Loucy (cell line): ENCODE data around the gene SLCO6A1.
"Not testable (repeated sequence)": the region's sequence is repeated elsewhere in the genome, so short reads cannot be mapped to it uniquely, and the experiment has no call there.

Experiments used
- H2AFZ ChIP-seq: fragments of 200-600 bp; sonication (generic); 2 replicates; pipeline ENCODE4 v1.6.0; 2016; ENCODE audit warnings: antibody characterized with exemption, mild to moderate bottlenecking, low read length, moderate library complexity
- H3F3A ChIP-seq: fragments of 200-600 bp; 2 replicates; pipeline ENCODE4 v1.6.0; 2016; ENCODE audit warnings: antibody characterized with exemption, low read depth, mild to moderate bottlenecking
- H3K27me3 ChIP-seq: fragments of 200-600 bp; sonication (generic); 2 replicates; pipeline ENCODE4 v1.6.1; 2014; ENCODE audit warnings: low read length, mild to moderate bottlenecking; ENCODE audit not compliant: insufficient read depth, poor library complexity, severe bottlenecking
- H3K36me3 ChIP-seq: fragments of 200-600 bp; sonication (generic); 2 replicates; pipeline ENCODE4 v1.6.1; 2016; ENCODE audit warnings: low read length; ENCODE audit not compliant: insufficient read depth
- H3K4me1 ChIP-seq: fragments of 200-600 bp; sonication (generic); 2 replicates; pipeline ENCODE4 v1.5.1; 2014; ENCODE audit warnings: low read length, mild to moderate bottlenecking; ENCODE audit not compliant: insufficient read depth, poor library complexity, severe bottlenecking
- H3K4me2 ChIP-seq: fragments of 200-600 bp; sonication (generic); 2 replicates; pipeline ENCODE4 v1.6.0; 2014; ENCODE audit warnings: antibody characterized with exemption, low read length, low read depth, mild to moderate bottlenecking; ENCODE audit not compliant: poor library complexity, severe bottlenecking
- H3K4me3 ChIP-seq: fragments of 200-600 bp; sonication (generic); 2 replicates; pipeline ENCODE4 v1.5.1; 2014; ENCODE audit warnings: low read length, mild to moderate bottlenecking, mixed read lengths; ENCODE audit not compliant: poor library complexity, severe bottlenecking
- H3K79me2 ChIP-seq: fragments of 200-600 bp; sonication (generic); 2 replicates; pipeline ENCODE4 v1.6.1; 2014; ENCODE audit warnings: low read length; ENCODE audit not compliant: insufficient read depth
- H3K9ac ChIP-seq: fragments of 200-600 bp; sonication (generic); 2 replicates; pipeline ENCODE4 v1.6.0; 2014; ENCODE audit warnings: mild to moderate bottlenecking, low read depth, low read length, moderate library complexity; ENCODE audit not compliant: poor library complexity, severe bottlenecking
- H3K9me2 ChIP-seq: fragments of 200-600 bp; sonication (generic); replicated peaks from 2 replicates; pipeline ENCODE4 v1.6.1; 2016; ENCODE audit warnings: low read depth, low read length, mixed read lengths
- H3K9me3 ChIP-seq: fragments of 200-600 bp; sonication (generic); 2 replicates; pipeline ENCODE4 v1.6.1; 2014; ENCODE audit warnings: mild to moderate bottlenecking, antibody characterized with exemption, low read length, low read depth; ENCODE audit not compliant: insufficient read depth
- H4K20me1 ChIP-seq: fragments of 200-600 bp; sonication (generic); 2 replicates; pipeline ENCODE4 v1.6.0; 2014; ENCODE audit warnings: antibody characterized with exemption, low read length, mild to moderate bottlenecking; ENCODE audit not compliant: insufficient read depth, poor library complexity, severe bottlenecking
- CTCF ChIP-seq: fragments of 200-600 bp; sonication (generic); conservative IDR thresholded peaks from 2 replicates; pipeline ENCODE4 v1.5.1; 2014; ENCODE audit warnings: mild to moderate bottlenecking, antibody characterized with exemption, low read length
- EZH2phosphoT487 ChIP-seq: fragments of 200-600 bp; IDR thresholded peaks from 2 replicates; pipeline ENCODE4 v1.6.1; 2018; ENCODE audit warnings: antibody characterized with exemption, mild to moderate bottlenecking, moderate library complexity, borderline replicate concordance

Gene SLCO6A1

GRCh38 chr5:102511666-102512065 is 12.9 kb upstream of the SLCO6A1 start:
- Histone ChIP-seq H3K4me1 (no peaks in the 10 kb centered on the region), H3K9me2 (no peaks in the 10 kb centered on the region), H2AFZ (no peak overlapping the region), H3K27me3 (no peaks in the 10 kb centered on the region), H3K9ac (no peak overlapping the region), H3K4me2 (no peak overlapping the region), H3K9me3 (no peaks in the 10 kb centered on the region), H3F3A (no peaks in the 10 kb centered on the region), H3K4me3 (no peak overlapping the region), H3K79me2 (no peaks in the 10 kb centered on the region), H3K36me3 (no peaks in the 10 kb centered on the region), H4K20me1 (no peaks in the 10 kb centered on the region)
- no peak for TF ChIP-seq CTCF
- TF ChIP-seq EZH2phosphoT487: no peak

DNA sequence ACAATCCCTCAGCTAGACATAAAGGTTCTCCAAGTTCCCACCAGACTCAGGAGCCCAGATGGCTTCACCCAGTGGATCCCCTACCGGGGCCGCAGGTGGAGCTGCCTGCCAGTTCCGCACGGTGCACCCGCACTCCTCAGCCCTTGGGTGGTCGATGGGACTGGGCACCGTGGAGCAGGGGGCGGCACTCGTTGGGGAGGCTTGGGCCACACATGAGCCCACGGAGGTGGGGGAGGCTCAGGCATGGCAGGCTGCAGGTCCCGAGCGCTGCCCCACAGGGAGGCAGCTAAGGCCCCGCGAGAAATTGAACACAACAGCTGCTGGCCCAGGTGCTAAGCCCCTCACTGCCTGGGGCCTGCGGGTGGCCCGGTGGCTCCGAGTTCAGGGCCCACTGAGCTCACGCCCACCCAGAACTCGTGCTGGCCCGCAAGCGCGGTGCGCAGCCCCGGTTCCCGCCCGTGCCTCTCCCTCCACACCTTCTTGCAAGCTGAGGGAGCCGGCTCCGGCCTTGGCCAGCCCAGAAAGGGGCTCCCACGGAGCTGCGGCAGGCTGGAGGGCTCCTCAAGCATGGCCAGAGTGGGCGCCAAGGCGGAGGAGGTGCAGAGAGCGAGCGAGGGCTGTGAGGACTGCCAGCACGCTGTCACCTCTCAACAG is 7.4 kb downstream of the SLCO6A1 start:
- H3K4me3 ChIP-seq, H3K79me2 ChIP-seq, H2AFZ ChIP-seq, H3K27me3 ChIP-seq, H3K36me3 ChIP-seq, H3F3A ChIP-seq, H3K9me2 ChIP-seq, H3K4me1 ChIP-seq, H3K9ac ChIP-seq, H4K20me1 ChIP-seq, H3K9me3 ChIP-seq, H3K4me2 ChIP-seq: not testable (repeated sequence)

- TF ChIP-seq CTCF (no peak), EZH2phosphoT487 (no peak)
- Histone ChIP-seq H4K20me1 (no peaks in the 10 kb centered on the region), H3K79me2 (no peaks in the 10 kb centered on the region), H3K27me3 (no peaks in the 10 kb centered on the region), H2AFZ (no peak overlapping the region), H3K36me3 (no peaks in the 10 kb centered on the region), H3K4me1 (no peaks in the 10 kb centered on the region), H3K4me3 (no peak overlapping the region), H3K9me2 (no peaks in the 10 kb centered on the region), H3K9ac (no peak overlapping the region), H3K4me2 (no peak overlapping the region), H3F3A (no peaks in the 10 kb centered on the region), H3K9me3 (no peaks in the 10 kb centered on the region)
Observed at GRCh38 chr5:102483736-102484135, 15.1 kb downstream of the SLCO6A1 start.

DNA sequence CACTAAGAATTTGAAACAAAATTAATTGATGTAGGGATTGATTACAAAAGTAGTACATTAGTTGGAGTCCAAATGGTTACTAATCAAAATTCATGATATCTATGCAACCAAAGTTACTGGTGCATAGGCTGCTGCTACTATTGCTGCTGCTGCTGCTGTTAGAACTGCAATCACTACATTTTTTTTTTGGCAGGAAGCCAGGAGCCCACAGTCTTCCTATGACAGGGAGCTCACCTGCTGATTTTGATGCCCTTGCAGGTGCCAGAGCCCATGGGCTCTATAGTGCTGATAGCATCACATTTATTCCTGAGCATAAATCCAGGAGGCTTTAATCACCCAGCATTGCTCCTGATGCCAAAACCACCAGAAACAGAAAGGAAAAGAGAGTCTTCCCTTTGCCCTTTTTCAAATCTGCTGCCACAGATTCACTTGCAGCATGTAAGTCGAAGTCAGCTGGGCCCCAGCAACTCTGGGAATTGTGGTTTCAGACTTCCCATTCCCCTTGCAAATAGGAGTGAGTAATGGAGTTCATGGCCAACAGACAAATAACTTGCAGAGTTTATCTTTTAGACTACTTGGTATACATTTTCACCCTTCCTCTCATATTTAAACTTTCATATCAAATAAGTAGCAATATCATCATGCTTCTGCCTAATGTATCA is 17.6 kb downstream of the SLCO6A1 start:
- TF ChIP-seq CTCF (no peak), EZH2phosphoT487 (no peak)
- no peak overlapping the region for H3K4me2 ChIP-seq
- H3K4me3 ChIP-seq: no peak overlapping the region
- H3K27me3 ChIP-seq: no peaks in the 10 kb centered on the region
- H3F3A ChIP-seq: no peaks in the 10 kb centered on the region
- no peaks in the 10 kb centered on the region for H4K20me1 ChIP-seq
- H3K9ac ChIP-seq: no peak overlapping the region
- no peaks in the 10 kb centered on the region for H3K4me1 ChIP-seq
- no peak overlapping the region for H2AFZ ChIP-seq
- H3K9me3 ChIP-seq: no peaks in the 10 kb centered on the region
- H3K36me3 ChIP-seq: no peaks in the 10 kb centered on the region
- H3K9me2 ChIP-seq: no peaks in the 10 kb centered on the region
- H3K79me2 ChIP-seq: no peaks in the 10 kb centered on the region
